Measurements from ENCODE around the gene CRYBB1.

CRYBB1 gene

DNA sequence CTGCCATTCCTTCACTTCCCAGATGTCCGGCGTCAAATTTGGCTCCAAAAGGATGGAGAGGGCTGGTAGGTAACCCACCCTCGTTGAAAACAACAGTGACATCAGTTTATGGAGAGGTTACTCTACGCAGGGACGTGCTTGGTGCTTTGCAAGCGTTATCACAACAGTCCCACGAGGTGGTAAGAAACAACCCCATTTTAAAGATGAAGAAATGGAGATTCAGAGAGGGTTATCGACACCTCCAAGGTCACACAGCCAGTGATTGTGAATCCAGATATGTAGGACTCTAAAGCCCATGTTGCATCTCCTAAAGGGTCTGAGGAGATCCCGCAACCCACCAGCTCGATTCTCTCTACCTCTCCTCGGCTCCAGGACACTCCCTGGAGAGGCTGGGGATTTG lies 40.3 kb upstream of the CRYBB1 start:
- H3K27ac ChIP-seq = no peak overlapping the region
- TF ChIP-seq, protein P1, sequence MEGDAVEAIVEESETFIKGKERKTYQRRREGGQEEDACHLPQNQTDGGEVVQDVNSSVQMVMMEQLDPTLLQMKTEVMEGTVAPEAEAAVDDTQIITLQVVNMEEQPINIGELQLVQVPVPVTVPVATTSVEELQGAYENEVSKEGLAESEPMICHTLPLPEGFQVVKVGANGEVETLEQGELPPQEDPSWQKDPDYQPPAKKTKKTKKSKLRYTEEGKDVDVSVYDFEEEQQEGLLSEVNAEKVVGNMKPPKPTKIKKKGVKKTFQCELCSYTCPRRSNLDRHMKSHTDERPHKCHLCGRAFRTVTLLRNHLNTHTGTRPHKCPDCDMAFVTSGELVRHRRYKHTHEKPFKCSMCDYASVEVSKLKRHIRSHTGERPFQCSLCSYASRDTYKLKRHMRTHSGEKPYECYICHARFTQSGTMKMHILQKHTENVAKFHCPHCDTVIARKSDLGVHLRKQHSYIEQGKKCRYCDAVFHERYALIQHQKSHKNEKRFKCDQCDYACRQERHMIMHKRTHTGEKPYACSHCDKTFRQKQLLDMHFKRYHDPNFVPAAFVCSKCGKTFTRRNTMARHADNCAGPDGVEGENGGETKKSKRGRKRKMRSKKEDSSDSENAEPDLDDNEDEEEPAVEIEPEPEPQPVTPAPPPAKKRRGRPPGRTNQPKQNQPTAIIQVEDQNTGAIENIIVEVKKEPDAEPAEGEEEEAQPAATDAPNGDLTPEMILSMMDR (IDR thresholded peaks at IDR 0.05) = no peak
- H3K9ac ChIP-seq = no peak overlapping the region
- no peak overlapping the region for H2AFZ ChIP-seq
- no peaks in the 10 kb centered on the region for H3K4me1 ChIP-seq
- H3K27me3 ChIP-seq (ENCODE audit: control insufficient read depth, insufficient read depth, low read length) = peaks cover 14% of the 10 kb centered on the region
- H3K36me3 ChIP-seq (ENCODE audit: control insufficient read depth, insufficient read depth, low read length) = no peaks in the 10 kb centered on the region
- no peaks in the 10 kb centered on the region for H3K9me3 ChIP-seq (ENCODE audit: control insufficient read depth, low read length)
- H3K4me2 ChIP-seq (ENCODE audit: low read length) = peak overlapping the region; percentile 21
- H3K79me2 ChIP-seq = no peaks in the 10 kb centered on the region
- no peak overlapping the region for H3K4me3 ChIP-seq (ENCODE audit: low read depth, low read length)

- Histone ChIP-seq H3K4me3 (ENCODE audit: low read depth, low read length) (no peak within 1 kb of the TSS), H3K4me1 (no peaks in the 10 kb centered on the region), H3K9ac (no peak within 1 kb of the TSS), H3K4me2 (ENCODE audit: low read length) (peak within 1 kb of the TSS; percentile 34), H3K36me3 (ENCODE audit: control insufficient read depth, insufficient read depth, low read length) (no peaks in the 10 kb centered on the region), H3K27me3 (ENCODE audit: control insufficient read depth, insufficient read depth, low read length) (peaks cover 14% of the 10 kb centered on the region), H3K79me2 (no peaks in the 10 kb centered on the region), H3K27ac (no peak within 1 kb of the TSS), H2AFZ (peak within 1 kb of the TSS; percentile 33), H3K9me3 (ENCODE audit: control insufficient read depth, low read length) (no peaks in the 10 kb centered on the region)
- TF ChIP-seq, protein P1 (IDR thresholded peaks at IDR 0.05) = no peak
Measured at GRCh38 chr22:26656891-26657851, 39.3 kb upstream of the CRYBB1 start, which contains the start of gene MIAT. Gene MIAT, plus strand, starts transcription at chr22:26657588.

DNA sequence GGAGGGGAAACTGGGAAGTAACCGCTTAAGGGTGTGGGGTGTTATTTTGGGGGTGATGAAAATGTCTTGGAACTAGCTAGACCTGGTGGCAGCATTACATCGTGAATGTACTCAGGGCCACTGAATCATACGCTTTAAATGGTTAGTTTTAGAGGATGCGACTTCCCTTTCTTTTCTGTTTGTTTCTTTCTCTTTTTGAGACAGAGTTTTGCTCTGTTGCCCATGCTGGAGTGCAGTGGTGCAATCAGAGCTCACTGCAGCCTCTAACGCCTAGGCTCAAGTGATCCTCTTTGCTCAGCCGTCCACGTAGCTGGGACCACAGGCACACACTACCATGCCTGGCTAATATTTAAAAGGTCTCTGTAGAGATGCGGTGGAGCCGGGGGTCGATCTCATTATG lies 34.0 kb upstream of the CRYBB1 start:
- Histone ChIP-seq H3K27me3 (ENCODE audit: control insufficient read depth, insufficient read depth, low read length) (peaks cover 4% of the 10 kb centered on the region), H2AFZ (no peak overlapping the region), H3K79me2 (no peaks in the 10 kb centered on the region), H3K9me3 (ENCODE audit: control insufficient read depth, low read length) (no peaks in the 10 kb centered on the region), H3K27ac (no peak overlapping the region), H3K9ac (no peak overlapping the region), H3K4me1 (no peaks in the 10 kb centered on the region), H3K4me2 (ENCODE audit: low read length) (no peak overlapping the region), H3K36me3 (ENCODE audit: control insufficient read depth, insufficient read depth, low read length) (no peaks in the 10 kb centered on the region), H3K4me3 (ENCODE audit: low read depth, low read length) (no peak overlapping the region)
- TF ChIP-seq, protein P1 (IDR thresholded peaks at IDR 0.05) = no peak

DNA sequence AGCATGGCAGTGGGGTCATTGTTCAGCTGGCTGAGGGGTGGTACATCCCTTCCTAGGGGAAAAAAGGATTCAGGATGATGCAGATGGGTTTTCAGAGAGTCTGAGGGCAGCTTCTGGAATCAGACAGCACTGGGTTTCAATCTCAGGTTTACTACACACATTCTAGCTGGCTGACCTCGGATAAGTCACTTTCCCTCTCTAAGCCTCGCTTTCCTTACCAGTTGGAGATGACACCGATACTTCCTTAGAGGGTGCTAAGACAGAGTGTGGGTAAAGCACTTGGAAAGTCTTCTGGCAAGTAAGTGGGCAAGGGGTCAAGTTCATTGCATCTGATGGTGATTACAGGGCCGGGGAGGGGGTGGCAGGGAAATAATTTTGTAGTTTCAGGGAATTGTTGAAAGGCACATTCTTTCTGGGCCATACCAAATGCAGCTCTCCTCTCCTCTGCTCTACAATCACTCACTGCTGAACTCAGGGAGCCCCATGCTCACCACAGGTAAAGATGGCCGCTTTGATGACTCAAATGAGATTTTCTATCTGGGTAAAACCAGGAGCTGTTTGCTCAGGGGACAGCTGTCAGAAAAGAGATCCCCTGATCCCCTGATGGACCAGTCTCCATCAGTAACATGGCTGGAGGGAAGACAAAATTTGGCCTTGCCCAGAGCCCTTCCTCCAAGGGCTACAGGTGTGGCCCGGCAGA lies 33.0 kb upstream of the CRYBB1 start:
- Histone ChIP-seq H3K4me2 (ENCODE audit: low read length) (no peak overlapping the region), H3K4me3 (ENCODE audit: low read depth, low read length) (no peak overlapping the region), H3K27ac (no peak overlapping the region), H3K79me2 (no peaks in the 10 kb centered on the region), H3K9ac (no peak overlapping the region), H3K9me3 (ENCODE audit: control insufficient read depth, low read length) (no peaks in the 10 kb centered on the region), H3K36me3 (ENCODE audit: control insufficient read depth, insufficient read depth, low read length) (no peaks in the 10 kb centered on the region), H3K27me3 (ENCODE audit: control insufficient read depth, insufficient read depth, low read length) (peaks cover 4% of the 10 kb centered on the region), H3K4me1 (no peaks in the 10 kb centered on the region), H2AFZ (no peak overlapping the region)
- TF ChIP-seq, protein P1 (IDR thresholded peaks at IDR 0.05) = no peak
